ENCODE measurements around the gene NGDN.

NGDN gene

GRCh38 chr14:23439107-23439835, 30.2 kb upstream of the NGDN start:
- H3K4me3 ChIP-seq (ENCODE audit: control insufficient read depth, low read depth, low read length), result no peak overlapping the region
- no peak for DNase-seq (ENCODE audit: low read depth)
- TF ChIP-seq, protein P1, sequence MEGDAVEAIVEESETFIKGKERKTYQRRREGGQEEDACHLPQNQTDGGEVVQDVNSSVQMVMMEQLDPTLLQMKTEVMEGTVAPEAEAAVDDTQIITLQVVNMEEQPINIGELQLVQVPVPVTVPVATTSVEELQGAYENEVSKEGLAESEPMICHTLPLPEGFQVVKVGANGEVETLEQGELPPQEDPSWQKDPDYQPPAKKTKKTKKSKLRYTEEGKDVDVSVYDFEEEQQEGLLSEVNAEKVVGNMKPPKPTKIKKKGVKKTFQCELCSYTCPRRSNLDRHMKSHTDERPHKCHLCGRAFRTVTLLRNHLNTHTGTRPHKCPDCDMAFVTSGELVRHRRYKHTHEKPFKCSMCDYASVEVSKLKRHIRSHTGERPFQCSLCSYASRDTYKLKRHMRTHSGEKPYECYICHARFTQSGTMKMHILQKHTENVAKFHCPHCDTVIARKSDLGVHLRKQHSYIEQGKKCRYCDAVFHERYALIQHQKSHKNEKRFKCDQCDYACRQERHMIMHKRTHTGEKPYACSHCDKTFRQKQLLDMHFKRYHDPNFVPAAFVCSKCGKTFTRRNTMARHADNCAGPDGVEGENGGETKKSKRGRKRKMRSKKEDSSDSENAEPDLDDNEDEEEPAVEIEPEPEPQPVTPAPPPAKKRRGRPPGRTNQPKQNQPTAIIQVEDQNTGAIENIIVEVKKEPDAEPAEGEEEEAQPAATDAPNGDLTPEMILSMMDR (conservative IDR thresholded peaks at IDR 0.05; ENCODE audit: control insufficient read depth, insufficient read depth, low read depth, low read length), result no peak

GRCh38 chr14:23441076-23441475, 28.4 kb upstream of the NGDN start:
- TF ChIP-seq, protein P1 (conservative IDR thresholded peaks at IDR 0.05; ENCODE audit: control insufficient read depth, insufficient read depth, low read depth, low read length), result no peak
- H3K4me3 ChIP-seq (ENCODE audit: control insufficient read depth, low read depth, low read length), result no peak overlapping the region
- DNase-seq (ENCODE audit: low read depth), result peak; percentile 9

- H3K4me3 ChIP-seq (ENCODE audit: control insufficient read depth, low read depth, low read length), result no peak overlapping the region
- TF ChIP-seq, protein P1 (conservative IDR thresholded peaks at IDR 0.05; ENCODE audit: control insufficient read depth, insufficient read depth, low read depth, low read length), result no peak
- DNase-seq (ENCODE audit: low read depth), result no peak
Observed at GRCh38 chr14:23442721-23443356, 26.7 kb upstream of the NGDN start.

DNA sequence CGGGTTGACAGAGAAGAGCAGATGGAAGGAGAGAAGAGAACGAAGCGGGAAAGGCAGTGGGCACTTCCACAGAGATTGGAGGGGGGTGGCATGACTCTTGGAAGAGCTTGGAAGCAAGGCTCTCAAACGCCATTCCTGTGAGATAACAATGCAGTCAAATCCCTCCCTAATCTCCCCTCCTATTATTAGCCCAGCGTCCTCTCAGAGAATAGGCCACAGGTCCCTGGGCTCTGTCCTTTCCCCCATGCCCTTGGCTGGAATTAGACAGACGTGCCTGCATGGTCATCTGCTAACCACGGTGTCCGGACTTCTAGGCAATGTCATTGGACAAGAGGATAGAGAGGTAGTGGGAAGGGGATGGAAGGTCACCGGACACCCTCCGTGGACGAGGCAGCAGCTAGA, 26.1 kb upstream of the NGDN start:
- no peak overlapping the region for H3K4me3 ChIP-seq (ENCODE audit: control insufficient read depth, low read depth, low read length)
- TF ChIP-seq, protein P1 (conservative IDR thresholded peaks at IDR 0.05; ENCODE audit: control insufficient read depth, insufficient read depth, low read depth, low read length), result no peak
- no peak for DNase-seq (ENCODE audit: low read depth)

- TF ChIP-seq, protein P1 (conservative IDR thresholded peaks at IDR 0.05; ENCODE audit: control insufficient read depth, insufficient read depth, low read depth, low read length), result no peak
- no peak for DNase-seq (ENCODE audit: low read depth)
- H3K4me3 ChIP-seq (ENCODE audit: control insufficient read depth, low read depth, low read length), result no peak overlapping the region
Observed at GRCh38 chr14:23443881-23444280, 25.6 kb upstream of the NGDN start.

- TF ChIP-seq, protein P1 (conservative IDR thresholded peaks at IDR 0.05; ENCODE audit: control insufficient read depth, insufficient read depth, low read depth, low read length), result no peak
- DNase-seq (ENCODE audit: low read depth), result no peak
Observed at GRCh38 chr14:23444314-23444713, 25.2 kb upstream of the NGDN start.

More at GRCh38 chr14:23444314-23444713, 25.2 kb upstream of the NGDN start:
- no peak overlapping the region for H3K4me3 ChIP-seq (ENCODE audit: control insufficient read depth, low read depth, low read length)
